Keratinocyte (primary cell): ENCODE data around the gene FERMT3.

ENCODE experiments used
- CTCF ChIP-seq, 3 experiments: IDR thresholded peaks in 1 of 3; conservative IDR thresholded peaks in 1 of 3; optimal IDR thresholded peaks in 1 of 3; 2 replicates in 2 of 3; 3 replicates in 1 of 3; pipeline versions ENCODE3 to v1.5.1; 2011; ENCODE audit warnings: low read length in 3 of 3, mild to moderate bottlenecking in 3 of 3, moderate library complexity in 2 of 3, control low read depth in 1 of 3, inconsistent platforms in 1 of 3; ENCODE audit not compliant: insufficient read depth in 2 of 3; ENCODE audit errors: extremely low read depth in 1 of 3
- EZH2 ChIP-seq: IDR thresholded peaks from one replicate; pipeline ENCODE4 v1.6.1; 2012; ENCODE audit warnings: inconsistent platforms, mild to moderate bottlenecking, low read length, moderate library complexity

GRCh38 chr11:64229744-64230170, 23.2 kb downstream of the FERMT3 start:
- TF ChIP-seq CTCF (optimal IDR thresholded peaks at IDR 0.05 in 1 of 3, IDR thresholded peaks at IDR 0.05 in 1 of 3, conservative IDR thresholded peaks at IDR 0.05 in 1 of 3; ENCODE audit: extremely low read depth in 1 of 3, insufficient read depth in 2 of 3, low read length in 3 of 3) (no peak), EZH2 (no peak)
